ENCODE measurements around the gene GDAP2.

The GDAP2 gene

DNA sequence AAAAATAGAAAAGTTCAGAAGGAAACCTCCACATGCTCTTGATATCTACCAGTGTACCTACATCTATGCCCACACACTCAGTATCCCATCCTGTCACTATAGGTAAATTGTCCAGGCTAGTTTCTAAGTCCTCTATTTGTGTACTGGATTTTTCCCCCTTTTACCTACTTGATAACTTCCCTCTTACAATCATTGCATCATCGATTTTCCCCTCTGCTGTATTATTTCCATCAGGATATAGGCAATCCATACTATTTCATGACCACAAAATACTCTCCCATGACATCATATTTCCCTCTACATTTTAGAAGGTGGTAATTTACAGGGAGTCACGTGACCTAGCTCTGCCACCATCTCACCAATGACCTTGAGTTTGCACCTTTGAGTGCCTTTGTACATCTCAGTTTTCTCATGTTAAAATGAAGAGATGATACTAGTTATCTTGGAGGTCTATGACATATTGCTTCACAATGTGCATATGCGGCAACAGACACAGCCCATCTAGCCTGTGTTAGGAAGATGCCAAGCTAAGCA is 88.2 kb downstream of the GDAP2 start:
- no peak for DNase-seq (ENCODE audit: low spot score)

GRCh38 chr1:117838911-117839310 is 90.5 kb downstream of the GDAP2 start:
- no peak for DNase-seq (ENCODE audit: low spot score)

- DNase-seq (ENCODE audit: low spot score), result no peak
Measured at GRCh38 chr1:117836069-117836468, 93.4 kb downstream of the GDAP2 start.

DNA sequence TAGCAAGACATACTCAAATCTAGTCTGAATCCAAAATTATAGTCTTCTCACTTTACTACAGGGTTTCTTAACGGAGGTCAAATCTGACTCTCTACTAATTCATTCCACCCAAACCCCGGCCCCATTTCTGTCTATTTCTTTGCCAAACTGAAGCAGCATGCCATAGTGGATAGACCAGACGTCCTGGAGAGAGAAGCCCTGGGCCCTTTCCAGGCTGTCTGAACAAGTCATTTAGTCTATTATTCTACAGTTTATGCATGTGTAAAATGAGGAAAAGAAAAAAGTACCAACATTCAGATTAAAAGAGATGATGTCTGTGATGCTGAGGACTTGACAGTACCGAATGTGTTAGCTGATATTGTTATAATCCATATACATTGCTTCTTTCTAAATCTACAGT is 95.0 kb downstream of the GDAP2 start:
- DNase-seq (ENCODE audit: low spot score), result no peak

GRCh38 chr1:117832453-117832852 is 97.0 kb downstream of the GDAP2 start:
- no peak for DNase-seq (ENCODE audit: low spot score)

GRCh38 chr1:117830222-117830621 is 99.2 kb downstream of the GDAP2 start:
- no peak for DNase-seq (ENCODE audit: low spot score)

- DNase-seq (ENCODE audit: low spot score), result no peak
Measured at GRCh38 chr1:117828201-117828600, 101.2 kb downstream of the GDAP2 start.

DNA sequence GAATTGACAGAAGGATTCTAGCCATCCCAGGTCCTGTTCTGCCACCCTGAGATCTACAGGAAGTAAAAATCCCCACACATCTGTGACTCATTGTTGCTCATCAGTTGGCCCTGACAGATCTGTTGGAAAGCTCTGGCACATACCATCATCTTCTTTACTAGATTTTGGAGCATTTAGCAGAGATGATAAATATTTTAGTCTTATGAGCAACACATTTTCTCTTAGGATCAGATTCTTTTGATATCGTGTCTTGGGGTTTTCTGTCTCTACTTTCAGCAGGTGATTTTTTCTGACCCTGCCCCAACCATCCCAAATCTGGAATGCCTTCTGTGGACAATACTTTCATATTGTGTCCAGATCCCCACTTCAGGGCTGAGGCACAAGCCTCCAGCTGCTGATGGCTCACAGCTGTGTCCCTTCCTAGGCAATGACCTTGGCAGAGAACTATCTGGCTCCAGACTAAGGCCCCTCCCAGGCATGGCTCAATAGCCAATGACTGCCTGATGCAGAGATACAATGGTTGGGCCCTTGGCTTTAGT is 102.8 kb downstream of the GDAP2 start:
- DNase-seq (ENCODE audit: low spot score), result peak; percentile 45

DNA sequence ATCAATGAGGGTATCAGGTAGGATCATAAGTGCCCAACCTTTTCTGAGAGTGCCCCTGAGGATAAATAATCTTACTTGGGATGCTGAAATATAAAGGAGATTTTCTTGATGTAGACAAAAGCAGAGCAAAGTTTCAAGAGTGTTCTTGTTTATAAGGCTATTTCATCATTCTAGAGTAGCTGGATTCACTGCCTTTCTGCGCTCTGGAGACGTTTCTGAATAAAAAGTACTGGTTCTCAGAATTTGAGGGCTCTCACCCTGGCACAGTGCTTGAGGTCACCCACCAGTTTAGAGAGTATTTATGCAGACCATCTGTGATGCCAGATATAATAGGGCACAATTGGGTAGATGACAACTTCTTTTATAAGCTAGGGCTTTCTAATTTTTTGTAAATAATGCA is 103.3 kb downstream of the GDAP2 start:
- DNase-seq (ENCODE audit: low spot score), result no peak

GRCh38 chr1:117825414-117825813 is 104.0 kb downstream of the GDAP2 start:
- no peak for DNase-seq (ENCODE audit: low spot score)

DNA sequence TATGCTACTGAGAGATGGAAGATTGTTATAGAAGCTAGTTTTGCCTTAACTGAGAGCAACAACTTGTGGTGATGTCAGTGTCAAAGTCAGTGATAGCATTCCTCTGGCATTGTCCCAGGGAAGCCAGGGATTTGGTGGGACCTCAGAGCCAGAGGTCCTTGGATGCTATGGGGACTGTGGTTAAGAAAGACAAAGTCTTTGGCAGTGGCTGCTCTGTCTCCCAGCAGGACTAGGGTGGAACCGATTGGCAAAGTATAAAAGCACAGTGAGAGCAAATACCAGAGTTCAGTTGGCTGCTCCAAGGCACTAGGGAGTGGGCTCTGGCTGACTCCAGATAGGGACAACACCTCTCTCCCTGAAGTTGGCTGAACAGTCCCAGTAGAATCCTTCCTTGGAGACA is 104.8 kb downstream of the GDAP2 start:
- DNase-seq (ENCODE audit: low spot score), result no peak

GRCh38 chr1:117821774-117822482 is 107.5 kb downstream of the GDAP2 start:
- no peak for DNase-seq (ENCODE audit: low spot score)

GRCh38 chr1:117821382-117821755 is 108.1 kb downstream of the GDAP2 start:
- no peak for DNase-seq (ENCODE audit: low spot score)

DNA sequence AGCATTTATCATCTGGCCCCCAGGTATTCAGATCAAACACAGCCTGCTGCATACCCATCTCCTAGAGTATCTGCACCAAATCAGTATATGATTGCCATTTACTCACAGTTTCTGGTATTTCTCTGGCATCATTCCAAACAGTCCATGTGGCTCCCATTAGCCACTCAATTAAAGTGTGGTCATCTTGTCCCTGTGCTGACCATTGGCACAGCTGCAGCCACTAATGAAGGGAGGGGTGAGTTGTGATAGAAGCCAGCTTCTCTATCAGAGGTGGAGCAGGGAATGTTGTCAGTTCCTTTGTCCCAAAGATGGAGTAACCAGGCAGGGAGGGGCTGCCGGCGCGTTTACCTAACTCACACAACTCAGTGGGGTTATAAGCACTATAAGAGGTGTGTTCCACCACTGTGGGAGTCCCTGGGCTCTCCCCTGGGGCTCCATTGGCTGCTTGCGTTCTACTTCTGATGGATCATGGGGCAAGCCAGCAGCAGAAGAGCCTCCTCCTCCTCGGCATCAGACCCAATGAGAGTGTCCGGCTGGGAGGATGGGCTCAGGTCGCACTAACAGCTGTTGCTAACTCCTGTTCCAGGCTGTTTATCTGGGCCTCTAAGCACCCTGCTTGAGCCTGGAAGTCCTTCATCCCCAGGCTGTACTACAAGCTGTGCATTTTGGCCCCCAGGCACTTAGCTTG is 108.6 kb downstream of the GDAP2 start:
- DNase-seq (ENCODE audit: low spot score), result no peak

DNA sequence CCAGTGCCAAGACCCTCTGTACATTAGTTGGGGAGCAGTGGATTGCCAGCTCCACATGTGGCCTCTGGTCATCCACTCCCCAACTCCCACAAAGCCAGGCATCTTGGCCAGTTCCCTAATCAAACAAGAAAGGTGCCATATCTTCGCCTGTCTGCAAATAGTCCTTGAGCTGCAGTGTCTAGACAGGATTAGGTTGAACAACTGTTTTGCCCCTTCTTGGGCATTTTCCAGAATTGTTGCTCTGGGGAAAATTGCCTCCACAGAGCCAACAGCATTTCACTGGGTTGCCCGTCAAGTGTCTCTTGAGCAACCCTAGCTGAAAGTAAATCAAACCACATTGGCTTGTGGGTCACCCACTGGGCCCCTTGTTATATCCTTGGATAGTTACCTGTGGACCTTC is 109.3 kb downstream of the GDAP2 start:
- DNase-seq (ENCODE audit: low spot score), result no peak

DNA sequence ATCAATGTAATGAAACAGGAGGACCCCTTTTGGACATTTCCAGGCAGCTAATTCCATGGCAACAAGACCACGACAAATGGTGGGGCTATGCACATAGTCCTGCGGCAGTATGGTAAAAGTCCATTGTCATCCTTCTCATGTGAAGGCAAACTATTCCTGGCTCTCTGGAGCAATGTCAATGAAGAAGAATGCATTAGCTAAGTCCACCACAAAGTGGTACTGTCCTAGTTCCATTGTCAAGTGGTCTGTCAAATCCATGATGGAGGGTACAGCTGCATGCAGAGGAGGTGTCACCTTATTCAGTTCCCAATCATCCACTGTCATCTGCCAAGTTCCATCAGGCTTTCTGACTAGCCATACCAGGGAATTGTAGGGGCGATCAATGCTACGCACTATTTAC is 110.1 kb downstream of the GDAP2 start:
- DNase-seq (ENCODE audit: low spot score), result no peak

- DNase-seq (ENCODE audit: low spot score), result no peak
Measured at GRCh38 chr1:117818456-117818855, 111.0 kb downstream of the GDAP2 start.

- no peak for DNase-seq (ENCODE audit: low spot score)
Measured at GRCh38 chr1:117817629-117818028, 111.8 kb downstream of the GDAP2 start.

DNA sequence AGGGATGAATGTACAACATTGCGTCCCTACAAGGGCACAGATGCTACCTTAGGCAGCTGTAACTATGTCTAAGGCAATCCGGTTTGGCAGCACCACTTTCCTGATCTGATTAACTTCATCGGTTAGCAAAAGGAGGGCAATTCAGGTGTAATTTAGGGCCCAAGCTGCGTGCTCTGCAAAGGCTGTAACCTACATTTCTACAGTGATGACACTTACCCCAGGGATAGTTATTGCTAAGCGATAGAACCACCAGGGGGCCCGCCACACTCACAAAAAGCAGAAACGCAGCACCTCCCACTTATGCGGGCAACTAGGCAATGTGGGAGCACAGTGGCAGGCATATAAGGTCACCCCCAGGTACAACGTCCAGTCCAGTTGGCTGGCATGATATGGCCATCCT is 113.5 kb downstream of the GDAP2 start:
- DNase-seq (ENCODE audit: low spot score), result no peak

GRCh38 chr1:117814856-117815797 is 114.3 kb downstream of the GDAP2 start:
- no peak for DNase-seq (ENCODE audit: low spot score)
